Astrocyte of the cerebellum (primary cell): ENCODE results near the gene FNDC10.
"Not testable (repeated sequence)": the region's sequence is repeated elsewhere in the genome, so short reads cannot be mapped to it uniquely, and the experiment has no call there.

Source experiments
- DNase-seq: peaks from one replicate; pipeline ENCODE4 v3.0.0-alpha.2; 2011; ENCODE audit warnings: low read depth
- H3K4me3 ChIP-seq: 2 replicates; pipeline ENCODE4 v1.5.1; 2011; ENCODE audit warnings: mild to moderate bottlenecking, low read depth, low read length, moderate library complexity
- CTCF ChIP-seq: IDR thresholded peaks from 2 replicates; pipeline ENCODE4 v1.5.1; 2012; ENCODE audit warnings: low read length, low read depth, moderate library complexity, mild to moderate bottlenecking; ENCODE audit errors: missing control alignments
- in situ Hi-C: cut with HindIII; loops from 2 replicates; pipeline ENCODE4 v1.10.0; 2017; ENCODE audit warnings: low sequenced_read_pairs

FNDC10 gene

DNA sequence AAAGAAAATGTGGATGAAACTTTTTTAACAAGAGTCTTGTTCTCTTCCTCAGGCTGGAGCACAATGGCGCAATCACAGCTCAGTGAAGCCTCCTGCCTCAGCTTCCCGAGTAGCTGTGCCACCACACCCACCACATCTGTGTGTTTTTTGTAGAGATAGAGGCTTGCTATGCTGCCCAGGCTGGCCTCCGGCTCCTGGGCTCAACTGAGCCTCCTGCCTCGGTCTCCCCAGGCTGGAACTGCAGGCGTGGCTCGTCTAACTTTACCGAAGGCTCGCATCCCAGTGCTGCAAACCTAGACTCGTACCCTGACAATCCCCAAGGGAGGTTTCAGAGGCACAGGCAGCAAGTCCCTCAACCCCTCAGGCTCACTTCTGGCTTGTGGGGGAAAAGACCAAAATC lies 39.8 kb downstream of the FNDC10 start:
- in situ Hi-C loops, result no loop called here
- no peak overlapping the region for H3K4me3 ChIP-seq
- DNase-seq, result no peak
- TF ChIP-seq CTCF, result no peak

- H3K4me3 ChIP-seq, result no peak overlapping the region
- in situ Hi-C loops, result no loop called here
- DNase-seq, result no peak
Measured at GRCh38 chr1:1559066-1559465, 40.9 kb downstream of the FNDC10 start.

DNA sequence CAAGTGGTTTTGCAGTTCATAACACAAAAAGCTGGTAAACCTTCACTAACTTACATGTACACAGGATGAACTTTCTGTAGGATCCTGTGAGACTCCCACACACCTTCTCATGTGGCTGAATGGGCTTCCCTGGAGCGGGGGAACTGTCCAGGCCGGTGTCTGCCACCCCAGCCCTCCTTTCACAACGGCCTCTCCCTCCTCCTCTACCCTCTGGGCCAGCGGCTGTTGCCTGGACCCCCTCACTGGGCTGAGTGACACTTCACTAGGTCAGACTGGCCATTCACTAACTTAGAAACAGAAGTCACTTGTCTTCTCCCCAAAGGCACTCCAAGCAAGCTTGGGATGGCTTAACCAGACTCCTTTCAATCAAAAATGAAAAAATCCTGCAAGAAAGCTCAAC lies 41.3 kb downstream of the FNDC10 start:
- in situ Hi-C loops, result no loop called here
- TF ChIP-seq CTCF, result no peak
- no peak overlapping the region for H3K4me3 ChIP-seq
- no peak for DNase-seq

More at GRCh38 chr1:1559066-1559465, 40.9 kb downstream of the FNDC10 start:
- no peak for TF ChIP-seq CTCF

GRCh38 chr1:1557688-1558087 lies 42.2 kb downstream of the FNDC10 start:
- DNase-seq, in situ Hi-C loops, H3K4me3 ChIP-seq: not testable (repeated sequence)

GRCh38 chr1:1556961-1557360 lies 43.0 kb downstream of the FNDC10 start:
- H3K4me3 ChIP-seq, DNase-seq, in situ Hi-C loops: not testable (repeated sequence)

DNA sequence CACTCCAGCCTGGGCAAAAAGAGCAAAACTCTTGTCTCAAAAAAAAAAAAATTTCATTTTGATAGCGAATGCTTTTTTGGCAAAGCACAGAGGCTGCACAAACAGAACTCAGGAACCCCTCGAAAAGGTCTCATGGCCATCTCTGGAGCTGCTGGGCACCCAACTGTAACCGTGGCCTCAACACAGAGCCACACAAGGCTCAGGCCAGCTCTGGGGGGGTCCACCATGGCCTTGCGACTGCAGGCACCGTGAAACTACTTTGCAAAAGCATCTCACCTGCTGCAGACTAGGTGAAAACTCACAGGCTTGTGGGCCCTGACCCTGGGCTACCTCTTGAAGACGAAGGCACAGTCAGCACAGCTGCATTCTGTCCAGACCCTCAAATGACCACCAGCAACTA lies 43.4 kb downstream of the FNDC10 start:
- in situ Hi-C loops, result no loop called here
- H3K4me3 ChIP-seq, result no peak overlapping the region
- DNase-seq, result no peak
- TF ChIP-seq CTCF, result no peak

DNA sequence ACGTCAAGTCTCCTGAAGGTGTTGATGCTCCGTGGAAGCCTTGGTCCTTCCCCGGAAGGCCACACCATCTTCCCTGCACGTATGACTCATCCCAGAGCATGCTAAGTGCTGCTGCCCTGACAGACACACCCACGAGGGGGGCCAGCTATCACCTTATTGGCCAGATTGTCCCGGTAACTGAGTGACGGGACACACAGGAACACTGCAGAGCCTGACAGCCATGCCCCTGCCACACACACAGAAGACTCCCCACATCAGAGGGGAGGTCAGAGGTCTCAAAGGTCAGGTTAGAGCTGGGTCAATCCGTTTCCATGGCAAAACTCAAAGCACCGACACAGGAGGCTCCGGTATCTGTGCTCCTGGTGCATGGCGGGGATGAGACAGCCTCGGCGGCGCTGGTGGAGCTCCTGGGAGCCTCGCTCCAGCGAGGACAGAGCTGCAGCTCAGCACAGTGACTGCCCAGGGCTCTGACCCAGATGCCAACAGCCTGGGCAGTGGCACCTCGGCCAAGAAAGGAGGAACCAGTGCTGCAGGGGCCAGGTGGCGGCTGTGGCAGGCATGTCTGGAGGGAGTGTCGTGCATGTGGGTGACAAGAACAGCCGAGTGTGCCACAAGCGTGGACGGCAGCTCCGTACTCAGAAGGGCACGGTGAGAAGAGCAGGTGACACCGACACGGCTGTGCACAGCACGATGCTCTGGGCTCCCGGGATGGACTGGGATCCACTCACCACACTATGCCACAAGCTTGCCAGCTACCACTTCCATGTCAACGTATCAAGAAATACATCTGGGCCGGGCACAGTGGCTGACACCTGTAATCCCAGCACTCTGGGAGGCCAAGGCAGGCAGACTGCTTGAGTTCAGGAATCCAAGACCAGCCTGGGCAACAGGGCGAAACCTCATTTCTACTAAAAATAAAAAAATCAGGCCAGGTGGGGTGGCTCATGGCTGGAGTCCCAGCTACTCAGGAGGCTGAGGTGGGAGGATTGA lies 44.7 kb downstream of the FNDC10 start:
- in situ Hi-C loops, result no loop called here
- no peak overlapping the region for H3K4me3 ChIP-seq
- no peak for TF ChIP-seq CTCF
- DNase-seq, result no peak
